ENCODE data around the gene OTC.

OTC gene

DNA sequence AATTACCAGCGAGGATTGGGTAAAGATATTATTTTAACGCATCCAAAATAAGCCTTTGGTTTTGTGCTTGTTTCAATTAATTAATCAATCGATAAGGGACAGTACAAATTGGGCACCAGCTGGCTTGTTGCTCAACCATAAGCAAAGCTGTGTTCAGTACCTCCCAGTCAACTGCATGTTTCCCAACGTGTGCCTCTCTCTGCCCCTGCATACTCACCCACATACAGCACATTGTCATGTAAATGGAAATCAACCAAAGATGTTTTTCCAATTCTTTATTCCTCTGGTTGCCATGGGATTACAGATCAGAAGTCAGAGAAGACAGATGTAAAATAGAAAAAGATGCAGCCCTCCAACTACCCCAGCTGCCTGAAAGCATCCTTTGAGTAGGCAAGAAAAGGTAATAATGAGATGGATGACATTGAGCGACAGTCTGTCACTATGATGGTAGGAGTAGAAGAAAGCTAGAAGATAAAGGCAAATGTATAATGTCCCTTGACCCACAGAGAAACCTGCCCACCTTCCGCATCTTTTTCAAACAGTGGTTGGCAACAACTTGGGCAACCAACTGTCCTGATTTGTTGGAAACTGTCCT, 116.3 kb downstream of the OTC start:
- DNase-seq (ENCODE audit: low spot score), result no peak
- TF ChIP-seq, protein P1, sequence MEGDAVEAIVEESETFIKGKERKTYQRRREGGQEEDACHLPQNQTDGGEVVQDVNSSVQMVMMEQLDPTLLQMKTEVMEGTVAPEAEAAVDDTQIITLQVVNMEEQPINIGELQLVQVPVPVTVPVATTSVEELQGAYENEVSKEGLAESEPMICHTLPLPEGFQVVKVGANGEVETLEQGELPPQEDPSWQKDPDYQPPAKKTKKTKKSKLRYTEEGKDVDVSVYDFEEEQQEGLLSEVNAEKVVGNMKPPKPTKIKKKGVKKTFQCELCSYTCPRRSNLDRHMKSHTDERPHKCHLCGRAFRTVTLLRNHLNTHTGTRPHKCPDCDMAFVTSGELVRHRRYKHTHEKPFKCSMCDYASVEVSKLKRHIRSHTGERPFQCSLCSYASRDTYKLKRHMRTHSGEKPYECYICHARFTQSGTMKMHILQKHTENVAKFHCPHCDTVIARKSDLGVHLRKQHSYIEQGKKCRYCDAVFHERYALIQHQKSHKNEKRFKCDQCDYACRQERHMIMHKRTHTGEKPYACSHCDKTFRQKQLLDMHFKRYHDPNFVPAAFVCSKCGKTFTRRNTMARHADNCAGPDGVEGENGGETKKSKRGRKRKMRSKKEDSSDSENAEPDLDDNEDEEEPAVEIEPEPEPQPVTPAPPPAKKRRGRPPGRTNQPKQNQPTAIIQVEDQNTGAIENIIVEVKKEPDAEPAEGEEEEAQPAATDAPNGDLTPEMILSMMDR (IDR thresholded peaks at IDR 0.05; ENCODE audit: extremely low read depth, insufficient read depth, missing control alignments), result no peak
- in situ Hi-C loops (cut with MboI; ENCODE audit: low pct_unique_long_range_greater_than_20kb, low sequenced_read_pairs, unreplicated experiment), result no loop called here

Data from GM13977 (cell line).